ENCODE data around the gene TSSK3.
"Not testable (repeated sequence)": the region's sequence is repeated elsewhere in the genome, so short reads cannot be mapped to it uniquely, and the experiment has no call there.

The TSSK3 gene

DNA sequence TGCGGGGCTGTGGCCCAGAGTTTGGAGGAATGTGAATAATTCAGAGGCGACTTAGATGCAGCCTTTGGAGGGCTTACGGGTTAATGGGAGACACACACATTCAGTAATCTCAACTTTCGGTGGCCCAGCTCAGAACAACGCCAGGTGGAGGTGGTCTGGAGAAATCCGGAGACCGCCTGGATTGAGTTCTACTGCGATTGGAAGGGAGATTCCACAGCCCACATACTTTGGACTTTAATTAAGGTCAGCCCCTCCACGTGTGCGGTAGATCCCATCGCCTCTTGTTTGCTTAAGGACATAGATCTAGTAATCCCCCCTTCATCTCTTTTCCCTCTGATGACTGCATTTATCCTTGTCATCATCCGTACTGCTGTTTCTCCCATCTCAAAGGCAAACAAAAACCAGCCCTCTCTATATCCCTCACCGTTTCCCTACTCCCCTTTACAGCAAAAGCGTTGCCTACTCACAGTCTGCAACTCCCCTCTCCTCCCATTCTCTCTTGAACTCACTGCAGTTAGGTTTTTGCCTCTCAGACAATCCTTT lies 32.6 kb downstream of the TSSK3 start:
- no peak for FAIRE-seq
- DNase-seq (ENCODE audit: insufficient read length, low spot score), result no peak

DNA sequence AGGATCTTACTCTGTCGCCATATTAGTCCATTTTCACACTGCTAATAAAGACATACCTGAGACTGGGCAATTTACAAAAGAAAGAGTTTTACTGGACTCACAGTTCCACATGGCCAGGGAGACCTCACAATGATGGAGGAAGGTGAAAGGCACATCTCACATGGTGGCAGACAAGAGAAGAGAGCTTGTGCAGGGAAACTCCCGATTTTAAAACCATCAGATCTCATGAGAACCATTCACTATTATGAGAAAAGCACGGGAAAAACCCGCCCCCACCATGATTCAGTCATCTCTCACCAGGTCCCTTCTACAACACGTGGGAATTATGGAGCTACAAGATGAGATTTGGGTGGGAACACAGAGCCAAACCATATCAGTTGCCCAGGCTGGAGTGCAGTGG lies 34.2 kb downstream of the TSSK3 start:
- not testable (repeated sequence) for DNase-seq (ENCODE audit: insufficient read length, low spot score); FAIRE-seq

DNA sequence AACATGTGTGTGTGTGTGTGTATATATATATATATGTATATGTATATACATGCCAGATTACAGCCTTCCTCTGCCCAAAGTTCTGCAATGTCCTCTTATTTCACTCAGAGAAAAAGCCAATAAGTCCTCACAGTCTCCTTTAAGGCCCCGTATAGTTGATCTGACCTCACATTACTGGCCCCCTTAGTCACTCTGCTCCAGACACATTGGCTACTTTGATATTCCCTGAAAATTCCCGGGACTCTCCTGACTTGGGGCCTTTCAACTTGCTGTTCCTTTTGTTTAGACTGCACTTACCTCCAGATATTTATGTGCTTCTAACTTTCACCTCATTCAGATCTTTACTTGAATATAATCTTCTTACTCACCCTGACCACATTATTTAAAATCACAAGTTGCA lies 36.1 kb downstream of the TSSK3 start:
- DNase-seq (ENCODE audit: insufficient read length, low spot score), result no peak
- no peak for FAIRE-seq

DNA sequence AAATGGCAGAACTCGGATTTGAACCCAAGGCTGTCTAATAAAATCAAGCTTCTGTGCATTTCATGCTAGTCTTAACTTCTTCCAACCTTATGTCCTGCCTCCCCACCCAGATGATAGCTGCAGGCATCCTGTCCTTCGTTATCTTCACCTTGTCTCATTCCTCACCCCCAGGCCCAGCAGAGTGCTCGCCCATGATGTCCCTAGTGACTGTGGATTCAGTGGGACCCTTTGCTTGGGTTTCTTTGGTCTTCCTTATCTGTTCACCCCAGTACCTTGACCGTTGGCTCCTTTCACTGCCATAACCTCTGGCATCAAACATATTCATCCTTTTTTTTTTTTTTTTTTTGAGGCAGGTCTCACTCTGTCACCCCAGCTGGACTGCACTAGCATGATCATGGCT lies 37.5 kb downstream of the TSSK3 start:
- FAIRE-seq (no peak), DNase-seq (ENCODE audit: insufficient read length, low spot score) (no peak)

DNA sequence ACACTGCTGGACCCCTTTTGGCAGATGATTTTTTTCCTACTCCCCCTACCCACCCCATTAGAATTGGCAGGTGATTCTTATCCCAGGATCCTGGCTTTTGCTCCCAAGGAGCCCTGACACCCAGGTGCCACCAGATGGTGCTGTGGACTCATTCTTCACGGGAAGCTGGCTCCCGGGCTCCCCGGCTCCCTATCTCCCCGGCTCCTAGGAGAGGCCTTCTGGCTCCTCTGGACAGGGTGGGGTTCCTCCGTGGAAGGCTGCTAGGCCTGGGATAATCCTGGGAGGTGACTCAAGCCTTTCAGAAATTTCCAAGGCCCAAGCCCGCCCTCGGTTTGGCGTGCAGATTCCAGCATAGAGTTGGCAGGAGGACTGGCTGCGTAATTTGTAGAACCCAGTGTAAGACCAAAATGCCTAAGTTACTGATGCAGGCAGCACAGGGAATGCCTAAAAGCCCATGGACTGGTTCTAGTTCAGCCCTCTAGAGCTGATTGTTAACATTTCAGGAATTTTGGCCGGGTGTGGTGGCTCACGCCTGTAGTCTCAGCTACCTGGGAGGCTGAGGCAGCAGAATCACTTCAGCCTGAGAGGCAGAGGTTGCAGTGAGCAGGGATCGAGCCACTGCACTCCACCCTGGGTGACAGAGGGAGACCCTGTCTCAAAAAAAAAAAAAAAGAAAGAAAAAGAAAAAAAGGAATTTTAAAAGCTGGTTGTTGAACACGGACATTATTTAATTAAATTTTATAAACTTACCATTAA lies 38.7 kb downstream of the TSSK3 start:
- DNase-seq (ENCODE audit: insufficient read length, low spot score) (peak; percentile 50), FAIRE-seq (peak; percentile 80)

DNA sequence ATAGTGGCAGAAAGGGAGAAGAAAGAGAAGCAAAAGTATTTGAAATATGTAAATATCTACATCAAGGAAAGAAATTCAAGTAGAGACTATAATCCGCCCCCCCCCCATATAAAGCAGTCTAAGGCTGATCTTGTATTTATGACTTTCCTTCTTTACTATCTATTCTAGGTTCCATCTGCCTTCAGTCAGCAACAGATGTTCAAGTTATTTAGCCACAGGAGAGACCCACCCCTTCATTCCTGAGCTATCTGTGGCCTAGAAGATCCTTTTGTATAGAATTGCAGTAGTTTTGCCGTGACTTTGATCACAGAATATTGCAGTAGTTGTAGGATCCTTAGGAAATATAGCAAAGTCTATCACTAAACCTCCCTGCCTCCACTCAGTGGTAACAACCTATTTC lies 42.6 kb downstream of the TSSK3 start:
- DNase-seq (ENCODE audit: insufficient read length, low spot score), result no peak
- FAIRE-seq, result no peak

DNA sequence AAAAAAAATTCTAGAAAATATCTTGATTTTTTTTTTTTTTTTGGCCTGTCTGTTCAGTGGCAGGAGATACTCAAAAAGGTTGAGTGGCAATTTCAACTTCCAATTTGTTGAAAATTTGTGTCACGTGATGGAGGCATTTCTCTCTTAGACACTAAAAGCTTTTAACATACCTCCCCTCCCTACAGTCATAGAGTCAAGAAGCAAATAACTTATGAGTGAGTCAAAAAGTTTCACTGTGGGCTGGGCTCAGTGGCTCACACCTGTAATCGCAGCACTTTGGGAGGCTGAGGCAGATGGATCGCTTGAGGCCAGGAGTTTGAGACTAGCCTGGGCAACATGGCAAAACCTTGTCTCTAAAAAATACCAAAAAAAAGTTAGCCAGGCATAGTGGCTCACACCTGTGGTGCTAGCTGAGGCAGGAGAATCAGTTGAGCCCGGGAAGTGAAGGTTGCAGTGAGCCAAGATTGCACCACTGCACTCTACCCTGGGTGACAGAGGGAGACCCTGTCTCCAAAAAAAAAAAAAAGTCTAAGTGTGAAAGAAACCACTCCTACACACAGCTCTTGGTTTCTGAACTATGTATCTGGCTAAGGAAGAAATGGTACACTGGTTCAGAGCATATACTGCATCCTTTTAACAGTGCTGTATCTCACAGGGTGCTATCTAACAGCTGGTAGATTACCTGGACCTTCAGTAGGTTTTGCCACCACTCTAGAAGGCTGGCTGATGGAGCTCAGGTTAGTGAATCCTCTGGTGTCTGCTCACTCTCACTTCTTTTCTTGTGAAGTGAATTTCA lies 43.5 kb downstream of the TSSK3 start:
- DNase-seq (ENCODE audit: insufficient read length, low spot score) (no peak), FAIRE-seq (no peak)

DNA sequence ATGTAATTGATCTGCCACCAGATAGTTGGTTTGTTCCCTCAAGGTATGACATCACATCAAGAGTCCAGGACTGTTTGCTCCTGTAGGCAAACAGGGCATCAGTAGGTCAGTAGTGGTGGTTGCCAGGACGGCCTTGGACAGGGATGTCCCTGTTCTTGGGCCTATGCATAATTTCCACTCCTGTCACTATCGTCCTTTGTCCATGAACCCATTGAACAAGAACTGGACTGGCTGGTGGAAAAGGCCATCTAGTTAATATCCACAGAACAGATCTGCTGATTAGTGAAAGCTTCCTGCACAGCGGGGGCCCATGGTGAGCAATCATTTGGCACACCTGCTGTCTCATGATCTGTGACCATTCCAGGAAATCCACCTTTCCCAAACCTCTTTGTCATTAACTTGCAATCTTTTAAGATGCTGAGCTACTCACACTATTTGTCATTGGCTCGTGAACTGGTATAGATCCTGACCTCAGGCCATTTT lies 44.3 kb downstream of the TSSK3 start:
- DNase-seq (ENCODE audit: insufficient read length, low spot score) (no peak), FAIRE-seq (no peak)

DNA sequence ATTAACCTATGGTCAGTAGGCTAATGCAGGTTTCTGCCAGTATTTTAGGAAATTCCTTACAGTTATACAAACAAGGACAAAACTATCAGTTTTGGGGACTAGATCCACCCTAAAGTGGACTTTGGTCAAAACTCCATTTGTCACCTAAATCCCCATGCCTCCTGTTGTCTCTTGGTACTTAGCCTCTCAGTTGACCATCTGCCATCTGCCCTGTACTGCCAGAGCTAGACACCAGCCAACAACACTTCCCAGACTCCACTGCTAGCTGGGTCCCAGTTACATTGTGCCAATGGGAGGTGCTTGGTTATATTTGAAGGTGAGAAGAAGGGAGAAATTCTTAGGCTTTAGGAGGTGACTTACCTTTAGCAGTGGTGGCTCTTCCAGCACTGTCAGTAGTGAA lies 48.9 kb downstream of the TSSK3 start:
- FAIRE-seq, result no peak

DNA sequence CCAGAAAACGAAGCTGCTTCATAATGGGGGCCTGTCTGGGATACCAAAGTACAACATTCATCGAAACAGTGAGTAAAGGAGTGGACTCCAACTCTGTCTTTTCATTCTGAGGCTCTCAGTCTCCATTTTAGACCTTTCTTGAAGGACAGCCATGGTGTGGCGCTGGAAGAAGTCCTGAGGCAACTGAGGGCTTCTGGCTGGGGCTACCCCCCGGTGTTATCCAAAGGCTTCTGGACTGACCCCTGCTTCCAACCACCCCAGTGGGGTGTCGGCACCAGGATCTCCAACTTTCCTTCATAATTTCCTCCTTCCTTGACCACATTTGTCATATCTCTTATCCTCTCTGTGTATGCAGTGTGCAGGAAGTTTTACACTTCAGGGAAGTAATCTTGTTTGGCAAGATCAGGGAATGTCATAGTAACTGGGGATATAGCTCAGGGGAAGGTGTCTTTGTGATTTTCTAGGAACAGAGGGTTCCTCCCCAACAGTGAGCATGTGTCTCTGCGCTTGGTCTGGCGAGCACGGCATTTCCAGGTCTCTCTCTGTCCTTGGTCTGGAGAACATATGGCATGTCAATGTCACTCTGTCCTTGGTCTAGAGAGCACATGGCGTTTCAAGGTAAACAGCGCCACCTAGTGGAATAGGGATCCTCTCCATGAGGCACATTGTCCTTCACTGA lies 51.3 kb downstream of the TSSK3 start:
- DNase-seq (ENCODE audit: insufficient read length, low spot score) (peak; percentile 44), FAIRE-seq (peak; percentile 79)

More for the DNA sequence above, 48.9 kb downstream of the TSSK3 start:
- DNase-seq (ENCODE audit: insufficient read length, low spot score), result no peak

Measured in GM19239 (cell line).